CD14-positive monocyte (primary cell): ENCODE results near the gene DUS2. TPM values are rescaled to one million over a fixed set of nuclear protein-coding genes. Genes with fewer than 3 reads are reported as not detected.

Experiments used
- DNase-seq, 3 donors: peaks; one replicate each; pipeline ENCODE4 v3.0.0-alpha.2; 2011 to 2022
- H2AFZ ChIP-seq: 2 replicates; pipeline ENCODE4 v1.6.0; 2012; ENCODE audit warnings: mild to moderate bottlenecking, low read depth, low read length, inconsistent platforms; ENCODE audit not compliant: insufficient read depth, poor library complexity, severe bottlenecking
- H3K27ac ChIP-seq, 2 donors: 1 replicate in 1 of 2; 2 replicates in 1 of 2; pipeline ENCODE4 v1.5.1; 2012 to 2013; ENCODE audit warnings: low read length in 2 of 2, control low read depth in 1 of 2, inconsistent platforms in 1 of 2, low read depth in 1 of 2, mild to moderate bottlenecking in 1 of 2
- H3K27me3 ChIP-seq, 2 donors: one replicate each; pipeline versions ENCODE4 v1.6.0 to v1.6.1; 2011 to 2013; ENCODE audit warnings: low read length in 2 of 2; ENCODE audit not compliant: control insufficient read depth in 2 of 2, insufficient read depth in 2 of 2
- H3K36me3 ChIP-seq, 2 donors: replicated peaks in 1 of 2; 1 replicate in 1 of 2; 2 replicates in 1 of 2; pipeline versions ENCODE4 v1.5.1 to v1.6.1; 2012 to 2013; ENCODE audit warnings: low read length in 2 of 2, control low read depth in 1 of 2, inconsistent platforms in 1 of 2, mild to moderate bottlenecking in 1 of 2; ENCODE audit not compliant: insufficient read depth in 2 of 2, control insufficient read depth in 1 of 2
- H3K4me1 ChIP-seq, 2 donors: 1 replicate in 1 of 2; 2 replicates in 1 of 2; pipeline versions ENCODE4 v1.5.1 to v1.6.1; 2012 to 2013; ENCODE audit warnings: low read length in 2 of 2, control low read depth in 1 of 2, inconsistent platforms in 1 of 2, mild to moderate bottlenecking in 1 of 2, moderate library complexity in 1 of 2; ENCODE audit not compliant: insufficient read depth in 2 of 2, control insufficient read depth in 1 of 2
- H3K4me2 ChIP-seq: replicated peaks from 2 replicates; pipeline ENCODE3; 2012; ENCODE audit warnings: low read length, moderate library complexity, mild to moderate bottlenecking; ENCODE audit not compliant: poor library complexity, severe bottlenecking; ENCODE audit errors: extremely low read depth
- H3K4me3 ChIP-seq, 3 experiments: fragments of 200-600 bp in 1 of 3; sonication (generic) in 1 of 3; replicated peaks in 1 of 3; 1 replicate in 2 of 3; 2 replicates in 1 of 3; pipeline ENCODE4 v1.5.1; 2011 to 2013; ENCODE audit warnings: low read length in 3 of 3, mild to moderate bottlenecking in 3 of 3, control low read depth in 2 of 3, low read depth in 2 of 3, inconsistent platforms in 1 of 3, moderate library complexity in 1 of 3
- H3K79me2 ChIP-seq: 2 replicates; pipeline ENCODE4 v1.6.0; 2012; ENCODE audit warnings: mild to moderate bottlenecking, control low read depth, inconsistent platforms, low read length, moderate library complexity; ENCODE audit not compliant: insufficient read depth
- H3K9ac ChIP-seq: 2 replicates; pipeline ENCODE4 v1.6.0; 2017; ENCODE audit warnings: low read length, mild to moderate bottlenecking; ENCODE audit not compliant: insufficient read depth, poor library complexity, severe bottlenecking
- H3K9me3 ChIP-seq, 2 donors: replicated peaks in 1 of 2; 1 replicate in 1 of 2; 2 replicates in 1 of 2; pipeline versions ENCODE4 v1.5.1 to v1.6.1; 2012 to 2013; ENCODE audit warnings: low read length in 2 of 2, control low read depth in 1 of 2; ENCODE audit not compliant: control insufficient read depth in 1 of 2, insufficient read depth in 1 of 2
- H4K20me1 ChIP-seq: 2 replicates; pipeline ENCODE4 v1.6.0; 2012; ENCODE audit warnings: mild to moderate bottlenecking, low read length, control low read depth, moderate library complexity; ENCODE audit not compliant: insufficient read depth
- H3K27ac Mint-ChIP-seq, 7 donors: one replicate each; pipeline ENCODE4 v1.8.0; 2020; ENCODE audit warnings: mild to moderate bottlenecking in 7 of 7, mixed read lengths in 7 of 7, moderate library complexity in 6 of 7, inconsistent platforms in 2 of 7
- H3K27me3 Mint-ChIP-seq, 3 donors: one replicate each; pipeline ENCODE4 v1.8.0; 2021 to 2022; ENCODE audit warnings: low read depth in 3 of 3, mild to moderate bottlenecking in 3 of 3, mixed read lengths in 3 of 3, moderate library complexity in 3 of 3, inconsistent platforms in 1 of 3
- H3K36me3 Mint-ChIP-seq, 2 donors: one replicate each; pipeline ENCODE4 v1.8.0; 2020; ENCODE audit warnings: mixed read lengths in 2 of 2, inconsistent platforms in 1 of 2, mild to moderate bottlenecking in 1 of 2
- H3K4me1 Mint-ChIP-seq: one replicate; pipeline ENCODE4 v1.8.0; 2020; ENCODE audit warnings: mild to moderate bottlenecking, mixed read lengths
- H3K4me3 Mint-ChIP-seq, 2 donors: one replicate each; pipeline ENCODE4 v1.8.0; 2020; ENCODE audit warnings: mild to moderate bottlenecking in 2 of 2, mixed read lengths in 2 of 2, moderate library complexity in 1 of 2
- H3K9me3 Mint-ChIP-seq, 7 donors: one replicate each; pipeline ENCODE4 v1.8.0; 2020 to 2022; ENCODE audit warnings: mixed read lengths in 7 of 7, mild to moderate bottlenecking in 6 of 7, moderate library complexity in 6 of 7, inconsistent platforms in 2 of 7
- CTCF ChIP-seq: fragments of 200-600 bp; IDR thresholded peaks from one replicate; pipeline ENCODE4 v1.8.0; 2022; ENCODE audit warnings: antibody characterized with exemption, mild to moderate bottlenecking
- WGBS: methylation state at CpG from one replicate; pipeline ENCODE4 v1.1.5; 2013; ENCODE audit warnings: missing lambda C conversion rate; ENCODE audit not compliant: insufficient coverage; 5-methylcytosine and 5-hydroxymethylcytosine counted together
- intact Hi-C, 2 donors: fragments of 100-400 bp; cut with micrococcal nuclease; formaldehyde crosslinking; loops; one replicate each; pipeline versions ENCODE4 v1.15.0 to v1.15.1; 2023
- polyA plus RNA-seq, 3 donors: library from polyadenylated mRNA; depleted of rRNA in 1 of 3; unstranded in 2 of 3; stranded (reverse) in 1 of 3; fragments of 300-500 nt in 2 of 3; fragments of >200 nt in 1 of 3; fragmentation: Illumina TruSeq in 2 of 3; gene quantifications; 1 replicate in 2 of 3; 2 replicates in 1 of 3; pipeline ENCODE4 v1.2.3, GENCODE V29; 2012 to 2021

The DUS2 gene
- polyA plus RNA-seq, 3 donors, result 18.4 to 40.7 (median 33.2) TPM

- peak overlapping the region in 3 of 7 donors; percentile 6 to 73 (median 12) for H3K27ac Mint-ChIP-seq
- Histone ChIP-seq H3K9ac (no peak overlapping the region), H3K4me3 (no peak overlapping the region), H3K4me1 (peaks cover 35 to 40% of the 10 kb centered on the region in 2 donors), H3K36me3 (peaks cover 19 to 31% of the 10 kb centered on the region in 2 donors), H4K20me1 (peaks cover 31% of the 10 kb centered on the region), H3K4me2 (no peak overlapping the region), H3K79me2 (peaks cover 8% of the 10 kb centered on the region), H3K27me3 (no peaks in the 10 kb centered on the region), H3K9me3 (no peaks in the 10 kb centered on the region), H2AFZ (no peak overlapping the region), H3K27ac (no peak overlapping the region)
- intact Hi-C loops, result no loop called here
- WGBS, result 87% methylated on average over 9 of the region's 11 CpGs
- peaks cover 0 to 6% (median 3%) of the 10 kb centered on the region in 7 donors for H3K9me3 Mint-ChIP-seq
- peaks cover 57% of the 10 kb centered on the region for H3K4me1 Mint-ChIP-seq
- peaks cover 23 to 29% of the 10 kb centered on the region in 2 donors for H3K36me3 Mint-ChIP-seq
- H3K4me3 Mint-ChIP-seq, result no peak overlapping the region
- no peak for TF ChIP-seq CTCF
- no peak for DNase-seq
- peaks cover 0 to 2% (median 0%) of the 10 kb centered on the region in 3 donors for H3K27me3 Mint-ChIP-seq
Measured at GRCh38 chr16:67987460-67988160, 35.5 kb upstream of the DUS2 start.

GRCh38 chr16:67988675-67989074 lies 34.4 kb upstream of the DUS2 start:
- Histone ChIP-seq H3K27ac (peak overlapping the region in 1 of 2 donors; percentile 7), H3K4me1 (peaks cover 42 to 47% of the 10 kb centered on the region in 2 donors), H3K4me3 (no peak overlapping the region), H2AFZ (no peak overlapping the region), H3K4me2 (no peak overlapping the region), H3K27me3 (no peaks in the 10 kb centered on the region), H3K9ac (no peak overlapping the region), H3K9me3 (no peaks in the 10 kb centered on the region), H3K36me3 (peaks cover 22 to 34% of the 10 kb centered on the region in 2 donors), H4K20me1 (peaks cover 36% of the 10 kb centered on the region), H3K79me2 (peaks cover 13% of the 10 kb centered on the region)
- H3K27me3 Mint-ChIP-seq, result no peaks in the 10 kb centered on the region
- no peaks in the 10 kb centered on the region for H3K9me3 Mint-ChIP-seq
- peaks cover 59% of the 10 kb centered on the region for H3K4me1 Mint-ChIP-seq
- peak overlapping the region in 1 of 2 donors; percentile 53 for H3K4me3 Mint-ChIP-seq
- DNase-seq, result no peak
- peaks cover 24 to 30% of the 10 kb centered on the region in 2 donors for H3K36me3 Mint-ChIP-seq
- 62% methylated on average over 3 of the region's 3 CpGs for WGBS
- peak overlapping the region in 3 of 7 donors; percentile 64 to 86 (median 65) for H3K27ac Mint-ChIP-seq
- TF ChIP-seq CTCF, result no peak
- intact Hi-C loops, result no loop called here
